ENCODE measurements around the gene SARM1.
"Not testable (repeated sequence)": the region's sequence is repeated elsewhere in the genome, so short reads cannot be mapped to it uniquely, and the experiment has no call there.

SARM1 gene

GRCh38 chr17:28425206-28425605, 53.7 kb downstream of the SARM1 start:
- DNase-seq (ENCODE audit: low spot score): no peak

GRCh38 chr17:28426081-28426519, 54.6 kb downstream of the SARM1 start:
- DNase-seq (ENCODE audit: low spot score): no peak

- no peak for DNase-seq (ENCODE audit: low spot score)
Measured at GRCh38 chr17:28427371-28427770, 55.9 kb downstream of the SARM1 start.

GRCh38 chr17:28427982-28428381, 56.5 kb downstream of the SARM1 start:
- not testable (repeated sequence) for DNase-seq (ENCODE audit: low spot score)

- DNase-seq (ENCODE audit: low spot score): no peak
Measured at GRCh38 chr17:28433721-28434120, 62.2 kb downstream of the SARM1 start.

GRCh38 chr17:28434326-28434725, 62.8 kb downstream of the SARM1 start:
- DNase-seq (ENCODE audit: low spot score): not testable (repeated sequence)

GRCh38 chr17:28443901-28444638, 72.6 kb downstream of the SARM1 start:
- DNase-seq (ENCODE audit: low spot score): no peak

GRCh38 chr17:28446716-28447395, 75.4 kb downstream of the SARM1 start:
- no peak for DNase-seq (ENCODE audit: low spot score)

- DNase-seq (ENCODE audit: low spot score): no peak
Measured at GRCh38 chr17:28447396-28447760, 75.9 kb downstream of the SARM1 start.

- DNase-seq (ENCODE audit: low spot score): no peak
Measured at GRCh38 chr17:28449859-28450258, 78.4 kb downstream of the SARM1 start.
